ENCODE data around the gene KREMEN2. TPM values are rescaled to one million over a fixed set of nuclear protein-coding genes. Genes with fewer than 3 reads are reported as not detected.

KREMEN2 gene
- polyA plus RNA-seq, 2 of the 4 experiments (the other 2 are of a cell fraction), result 0.35 to 1.5 TPM

DNA sequence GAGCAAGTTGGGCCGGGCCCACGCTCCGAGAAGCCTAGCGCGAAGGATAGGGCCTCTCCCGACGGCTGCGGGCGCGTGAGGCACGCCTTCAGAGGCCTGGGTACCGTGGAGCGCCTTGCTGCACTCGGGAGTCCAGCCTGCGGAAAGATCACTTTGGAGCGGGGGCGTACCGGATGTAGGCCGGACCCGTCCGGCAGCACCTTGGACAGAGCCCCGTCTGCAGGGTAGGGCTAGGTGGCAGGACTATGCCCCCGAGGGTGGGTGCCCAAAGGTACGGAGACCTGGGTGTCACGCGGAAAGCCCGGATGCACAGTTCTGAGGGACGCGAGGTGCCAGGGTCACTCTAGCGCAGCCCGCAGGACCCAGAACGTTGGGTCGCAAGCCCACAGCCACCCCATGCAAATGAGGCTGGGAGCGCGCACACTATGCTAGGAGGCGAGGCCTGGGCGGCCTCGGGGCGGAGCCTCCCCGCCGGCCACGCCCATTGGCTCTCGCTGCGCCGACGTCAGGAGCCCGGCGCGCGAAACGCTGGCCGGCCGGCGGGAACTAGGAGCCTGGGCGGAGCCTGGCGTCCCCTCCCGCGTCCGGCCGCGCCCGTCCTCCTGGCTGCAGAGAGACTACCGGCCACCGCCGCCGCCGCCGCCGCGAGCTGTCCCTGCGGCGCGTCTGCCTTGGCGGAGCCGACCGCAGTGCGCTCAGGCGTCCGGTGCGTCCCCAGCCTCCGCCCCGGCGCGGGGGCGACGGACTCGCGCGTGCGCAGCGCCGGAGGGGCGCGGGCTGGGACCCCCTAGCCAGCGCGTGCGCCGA lies 4.9 kb downstream of the KREMEN2 start, which contains the start of gene PAQR4:
PAQR4 (plus strand) TSS at position 611 of the 807 bp plus-strand sequence. CDS start 327 bp downstream, outside the sequence.
- H3K27ac ChIP-seq, result peak within 1 kb of the TSS; percentile 84 to 91
- peak within 1 kb of the TSS; percentile 100 for H3K4me2 ChIP-seq
- DNase-seq (ENCODE audit: low read depth in 1 of 2, low spot score in 1 of 2) (peak; percentile 84 to 91), FAIRE-seq (no peak), ATAC-seq (peak; percentile 68 to 74)
- no peaks in the 10 kb centered on the region for H3K9me3 ChIP-seq
- peak within 1 kb of the TSS; percentile 97 for H3K4me3 ChIP-seq
- ChIA-PET CTCF (interaction anchor here (0.7 to 2.3 kb wide), 10 partner anchors 9 to 70 kb away, joined by 3 to 27 read pairs (median 4); partner anchors contain the start of genes PKMYT1 and TNFRSF12A), POLR2A (interaction anchor here (0.6 to 1.9 kb wide), 4 partner anchors 12 to 166 kb away, joined by 4 to 13 read pairs (median 9); partner anchors contain the start of genes PKMYT1, TNFRSF12A and ZNF213)
- H3K4me1 ChIP-seq, result peaks cover 17% of the 10 kb centered on the region
- WGBS (ENCODE audit: missing lambda C conversion rate), result 12% methylated on average over 39 of the region's 98 CpGs
- TF ChIP-seq ZC3H11A (IDR thresholded peaks at IDR 0.05) (no peak), ZNF302 (CRISPR knock-in tag; IDR thresholded peaks at IDR 0.05) (no peak), RAD21 (conservative IDR thresholded peaks at IDR 0.05 in 1 of 2, IDR thresholded peaks at IDR 0.05 in 1 of 2) (no peak), TP53 (CRISPR knock-in tag; IDR thresholded peaks at IDR 0.05) (no peak), RNF2 (IDR thresholded peaks at IDR 0.05; ENCODE audit: borderline replicate concordance, low read depth) (no peak), HOXA7 (CRISPR knock-in tag; IDR thresholded peaks at IDR 0.05) (no peak), HOXB5 (CRISPR knock-in tag; IDR thresholded peaks at IDR 0.05) (peak; percentile 88; the same call in 1 of the 2 replicates), FOSB (CRISPR knock-in tag; IDR thresholded peaks at IDR 0.05) (no peak), GATA3 (IDR thresholded peaks at IDR 0.05; ENCODE audit: borderline replicate concordance) (no peak), CHD4 (IDR thresholded peaks at IDR 0.05; ENCODE audit: borderline replicate concordance) (no peak), CBX8 (IDR thresholded peaks at IDR 0.05) (no peak), RCOR1 (IDR thresholded peaks at IDR 0.05; ENCODE audit: low read depth, low read length) (no peak), NR3C1 (IDR thresholded peaks at IDR 0.05) (no peak), SREBF2 (IDR thresholded peaks at IDR 0.05) (no peak), KDM1A (IDR thresholded peaks at IDR 0.05; ENCODE audit: low read depth) (no peak), JUN (IDR thresholded peaks at IDR 0.05) (no peak), TFCP2L1 (CRISPR knock-in tag; IDR thresholded peaks at IDR 0.05) (0 out of 2 replicates have a peak, but pooled peaks have one; percentile 50), EHMT2 (IDR thresholded peaks at IDR 0.05; ENCODE audit: low read depth) (peak; percentile 76), SMC3 (IDR thresholded peaks at IDR 0.05) (no peak), CEBPB (IDR thresholded peaks at IDR 0.05) (no peak), POLR2AphosphoS2 (conservative IDR thresholded peaks at IDR 0.05; ENCODE audit: low read length) (no peak), MYC (IDR thresholded peaks at IDR 0.05; ENCODE audit: borderline replicate concordance, low read length) (no peak), PHF8 (IDR thresholded peaks at IDR 0.05; ENCODE audit: borderline replicate concordance, low read depth) (no peak), BHLHE40 (IDR thresholded peaks at IDR 0.05; ENCODE audit: low read depth, low read length) (no peak), NPAS2 (CRISPR knock-in tag; IDR thresholded peaks at IDR 0.05; ENCODE audit: borderline replicate concordance) (no peak), CBX2 (IDR thresholded peaks at IDR 0.05; ENCODE audit: borderline replicate concordance, low read depth) (no peak), ZFP36 (IDR thresholded peaks at IDR 0.05; ENCODE audit: borderline replicate concordance, partially characterized antibody) (no peak), EP300 (IDR thresholded peaks at IDR 0.05) (no peak)
- TF ChIP-seq, protein P1, sequence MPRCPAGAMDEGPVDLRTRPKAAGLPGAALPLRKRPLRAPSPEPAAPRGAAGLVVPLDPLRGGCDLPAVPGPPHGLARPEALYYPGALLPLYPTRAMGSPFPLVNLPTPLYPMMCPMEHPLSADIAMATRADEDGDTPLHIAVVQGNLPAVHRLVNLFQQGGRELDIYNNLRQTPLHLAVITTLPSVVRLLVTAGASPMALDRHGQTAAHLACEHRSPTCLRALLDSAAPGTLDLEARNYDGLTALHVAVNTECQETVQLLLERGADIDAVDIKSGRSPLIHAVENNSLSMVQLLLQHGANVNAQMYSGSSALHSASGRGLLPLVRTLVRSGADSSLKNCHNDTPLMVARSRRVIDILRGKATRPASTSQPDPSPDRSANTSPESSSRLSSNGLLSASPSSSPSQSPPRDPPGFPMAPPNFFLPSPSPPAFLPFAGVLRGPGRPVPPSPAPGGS (IDR thresholded peaks at IDR 0.05), result no peak
- TF ChIP-seq, protein P2, sequence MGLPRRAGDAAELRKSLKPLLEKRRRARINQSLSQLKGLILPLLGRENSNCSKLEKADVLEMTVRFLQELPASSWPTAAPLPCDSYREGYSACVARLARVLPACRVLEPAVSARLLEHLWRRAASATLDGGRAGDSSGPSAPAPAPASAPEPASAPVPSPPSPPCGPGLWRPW (IDR thresholded peaks at IDR 0.05), result no peak
- TF ChIP-seq, protein P3, sequence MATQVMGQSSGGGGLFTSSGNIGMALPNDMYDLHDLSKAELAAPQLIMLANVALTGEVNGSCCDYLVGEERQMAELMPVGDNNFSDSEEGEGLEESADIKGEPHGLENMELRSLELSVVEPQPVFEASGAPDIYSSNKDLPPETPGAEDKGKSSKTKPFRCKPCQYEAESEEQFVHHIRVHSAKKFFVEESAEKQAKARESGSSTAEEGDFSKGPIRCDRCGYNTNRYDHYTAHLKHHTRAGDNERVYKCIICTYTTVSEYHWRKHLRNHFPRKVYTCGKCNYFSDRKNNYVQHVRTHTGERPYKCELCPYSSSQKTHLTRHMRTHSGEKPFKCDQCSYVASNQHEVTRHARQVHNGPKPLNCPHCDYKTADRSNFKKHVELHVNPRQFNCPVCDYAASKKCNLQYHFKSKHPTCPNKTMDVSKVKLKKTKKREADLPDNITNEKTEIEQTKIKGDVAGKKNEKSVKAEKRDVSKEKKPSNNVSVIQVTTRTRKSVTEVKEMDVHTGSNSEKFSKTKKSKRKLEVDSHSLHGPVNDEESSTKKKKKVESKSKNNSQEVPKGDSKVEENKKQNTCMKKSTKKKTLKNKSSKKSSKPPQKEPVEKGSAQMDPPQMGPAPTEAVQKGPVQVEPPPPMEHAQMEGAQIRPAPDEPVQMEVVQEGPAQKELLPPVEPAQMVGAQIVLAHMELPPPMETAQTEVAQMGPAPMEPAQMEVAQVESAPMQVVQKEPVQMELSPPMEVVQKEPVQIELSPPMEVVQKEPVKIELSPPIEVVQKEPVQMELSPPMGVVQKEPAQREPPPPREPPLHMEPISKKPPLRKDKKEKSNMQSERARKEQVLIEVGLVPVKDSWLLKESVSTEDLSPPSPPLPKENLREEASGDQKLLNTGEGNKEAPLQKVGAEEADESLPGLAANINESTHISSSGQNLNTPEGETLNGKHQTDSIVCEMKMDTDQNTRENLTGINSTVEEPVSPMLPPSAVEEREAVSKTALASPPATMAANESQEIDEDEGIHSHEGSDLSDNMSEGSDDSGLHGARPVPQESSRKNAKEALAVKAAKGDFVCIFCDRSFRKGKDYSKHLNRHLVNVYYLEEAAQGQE (IDR thresholded peaks at IDR 0.05), result peak; percentile 98
- TF ChIP-seq, protein P4, sequence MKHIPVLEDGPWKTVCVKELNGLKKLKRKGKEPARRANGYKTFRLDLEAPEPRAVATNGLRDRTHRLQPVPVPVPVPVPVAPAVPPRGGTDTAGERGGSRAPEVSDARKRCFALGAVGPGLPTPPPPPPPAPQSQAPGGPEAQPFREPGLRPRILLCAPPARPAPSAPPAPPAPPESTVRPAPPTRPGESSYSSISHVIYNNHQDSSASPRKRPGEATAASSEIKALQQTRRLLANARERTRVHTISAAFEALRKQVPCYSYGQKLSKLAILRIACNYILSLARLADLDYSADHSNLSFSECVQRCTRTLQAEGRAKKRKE (CRISPR knock-in tag; IDR thresholded peaks at IDR 0.05; ENCODE audit: low read depth), result no peak
- TF ChIP-seq, protein P5, sequence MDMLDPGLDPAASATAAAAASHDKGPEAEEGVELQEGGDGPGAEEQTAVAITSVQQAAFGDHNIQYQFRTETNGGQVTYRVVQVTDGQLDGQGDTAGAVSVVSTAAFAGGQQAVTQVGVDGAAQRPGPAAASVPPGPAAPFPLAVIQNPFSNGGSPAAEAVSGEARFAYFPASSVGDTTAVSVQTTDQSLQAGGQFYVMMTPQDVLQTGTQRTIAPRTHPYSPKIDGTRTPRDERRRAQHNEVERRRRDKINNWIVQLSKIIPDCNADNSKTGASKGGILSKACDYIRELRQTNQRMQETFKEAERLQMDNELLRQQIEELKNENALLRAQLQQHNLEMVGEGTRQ (IDR thresholded peaks at IDR 0.05), result no peak
- TF ChIP-seq, protein P6, sequence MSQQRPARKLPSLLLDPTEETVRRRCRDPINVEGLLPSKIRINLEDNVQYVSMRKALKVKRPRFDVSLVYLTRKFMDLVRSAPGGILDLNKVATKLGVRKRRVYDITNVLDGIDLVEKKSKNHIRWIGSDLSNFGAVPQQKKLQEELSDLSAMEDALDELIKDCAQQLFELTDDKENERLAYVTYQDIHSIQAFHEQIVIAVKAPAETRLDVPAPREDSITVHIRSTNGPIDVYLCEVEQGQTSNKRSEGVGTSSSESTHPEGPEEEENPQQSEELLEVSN (IDR thresholded peaks at IDR 0.05; ENCODE audit: borderline replicate concordance, low read depth), result peak; percentile 49
